Measurements from ENCODE around the gene SGCD.

SGCD gene

GRCh38 chr5:156435101-156435500 is 108.1 kb downstream of the SGCD start:
- DNase-seq: no peak
- no peak overlapping the region for H3K4me3 ChIP-seq (ENCODE audit: low read depth, low read length)
- H3K36me3 ChIP-seq: no peaks in the 10 kb centered on the region
- no peak for TF ChIP-seq CTCF (IDR thresholded peaks at IDR 0.05; ENCODE audit: low read depth, low read length)
- no peaks in the 10 kb centered on the region for H3K9me3 ChIP-seq
- H3K4me1 ChIP-seq: no peaks in the 10 kb centered on the region
- H3K27me3 ChIP-seq: no peaks in the 10 kb centered on the region

GRCh38 chr5:156438076-156438475 is 111.1 kb downstream of the SGCD start:
- Histone ChIP-seq H3K4me3 (ENCODE audit: low read depth, low read length) (no peak overlapping the region), H3K9me3 (no peaks in the 10 kb centered on the region), H3K36me3 (no peaks in the 10 kb centered on the region), H3K27me3 (no peaks in the 10 kb centered on the region), H3K4me1 (no peaks in the 10 kb centered on the region)
- no peak for DNase-seq
- no peak for TF ChIP-seq CTCF (IDR thresholded peaks at IDR 0.05; ENCODE audit: low read depth, low read length)

GRCh38 chr5:156444753-156445291 is 117.9 kb downstream of the SGCD start:
- no peaks in the 10 kb centered on the region for H3K9me3 ChIP-seq
- no peaks in the 10 kb centered on the region for H3K27me3 ChIP-seq
- H3K4me3 ChIP-seq (ENCODE audit: low read depth, low read length): no peak overlapping the region
- no peak for DNase-seq
- H3K36me3 ChIP-seq: no peaks in the 10 kb centered on the region
- TF ChIP-seq CTCF (IDR thresholded peaks at IDR 0.05; ENCODE audit: low read depth, low read length): no peak
- H3K4me1 ChIP-seq: no peaks in the 10 kb centered on the region

GRCh38 chr5:156446526-156446925 is 119.6 kb downstream of the SGCD start:
- H3K27me3 ChIP-seq: no peaks in the 10 kb centered on the region
- no peak for DNase-seq
- no peak for TF ChIP-seq CTCF (IDR thresholded peaks at IDR 0.05; ENCODE audit: low read depth, low read length)
- H3K4me1 ChIP-seq: no peaks in the 10 kb centered on the region
- H3K9me3 ChIP-seq: no peaks in the 10 kb centered on the region
- H3K4me3 ChIP-seq (ENCODE audit: low read depth, low read length): no peak overlapping the region
- H3K36me3 ChIP-seq: no peaks in the 10 kb centered on the region

- DNase-seq: no peak
- Histone ChIP-seq H3K27me3 (no peaks in the 10 kb centered on the region), H3K36me3 (no peaks in the 10 kb centered on the region), H3K4me3 (ENCODE audit: low read depth, low read length) (no peak overlapping the region), H3K9me3 (no peaks in the 10 kb centered on the region; the same call in 1 of the 2 replicates), H3K4me1 (no peaks in the 10 kb centered on the region)
- no peak for TF ChIP-seq CTCF (IDR thresholded peaks at IDR 0.05; ENCODE audit: low read depth, low read length)
Observed at GRCh38 chr5:156450778-156451177, 123.8 kb downstream of the SGCD start.

GRCh38 chr5:156451505-156451904 is 124.5 kb downstream of the SGCD start:
- TF ChIP-seq CTCF (IDR thresholded peaks at IDR 0.05; ENCODE audit: low read depth, low read length): no peak

More at GRCh38 chr5:156451505-156451904, 124.5 kb downstream of the SGCD start:
- no peaks in the 10 kb centered on the region for H3K4me1 ChIP-seq
- DNase-seq: no peak
- no peaks in the 10 kb centered on the region; the same call in 1 of the 2 replicates for H3K9me3 ChIP-seq
- H3K4me3 ChIP-seq (ENCODE audit: low read depth, low read length): no peak overlapping the region
- no peaks in the 10 kb centered on the region for H3K36me3 ChIP-seq
- H3K27me3 ChIP-seq: no peaks in the 10 kb centered on the region

All from BE2C (cell line).